Measurements from ENCODE around the gene RPL28. TPM values are rescaled to one million over a fixed set of nuclear protein-coding genes. Genes with fewer than 3 reads are reported as not detected.
A peak's percentile ranks its signal among the peaks of the same experiment; 100 is the strongest.

Gene RPL28
- total and polyA plus RNA-seq, 10 donors = 581 to 4,833 (median 1,526) TPM

DNA sequence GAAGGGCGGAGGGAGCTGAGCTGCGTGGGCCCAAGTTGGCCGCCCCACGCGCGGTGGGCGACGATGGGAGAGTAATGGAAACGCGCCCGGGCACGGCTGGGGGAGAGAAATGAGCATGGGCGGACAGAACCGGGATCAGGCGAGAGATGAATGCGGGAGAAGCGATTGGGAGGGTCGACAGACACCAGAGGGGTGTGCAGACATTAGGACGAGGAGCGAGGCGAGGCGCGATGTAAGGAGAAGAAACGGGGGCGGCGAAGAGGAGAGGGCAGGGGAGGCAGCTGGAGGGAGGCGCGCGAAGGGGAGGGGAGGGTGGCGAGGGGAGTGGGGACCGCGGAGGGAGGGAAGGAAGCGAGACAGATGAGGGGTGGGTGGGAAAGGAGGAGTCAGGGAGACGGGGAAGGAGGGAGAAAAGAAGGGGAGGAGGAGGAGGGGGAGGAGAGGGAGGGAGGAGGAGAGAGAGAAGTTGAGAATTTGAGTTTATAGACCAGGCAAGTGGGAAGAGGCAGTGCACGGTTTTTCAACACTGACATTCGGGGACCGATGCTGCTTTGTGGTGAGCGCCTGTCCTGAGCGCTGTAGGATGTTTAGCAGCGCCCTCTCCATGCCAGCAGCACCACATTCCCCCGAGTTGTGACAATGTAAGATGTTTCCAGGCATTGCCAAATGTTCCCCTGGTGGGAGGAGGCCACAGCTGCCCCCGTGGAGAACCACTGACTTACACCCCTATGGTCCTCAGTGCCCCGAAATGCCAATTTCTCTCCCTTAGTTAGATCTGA lies 57.5 kb downstream of the RPL28 start, which contains the start of gene SHISA7:
TSS of gene SHISA7 (minus strand) at position 256 of the 779 bp plus-strand sequence. CDS start 437 bp downstream, outside the sequence.
- Histone ChIP-seq H3K4me1 (peaks cover 11 to 35% (median 26%) of the 10 kb centered on the region in 6 donors), H3K27me3 (replicated peaks in 1 of 7) (peaks cover 7 to 96% (median 70%) of the 10 kb centered on the region in 7 donors), H3K4me3 (peak within 1 kb of the TSS in 1 of 8 donors; percentile 49), H3K36me3 (no peaks in the 10 kb centered on the region), H3K27ac (no peak within 1 kb of the TSS), H3K9me3 (no peaks in the 10 kb centered on the region)
- WGBS, 5 donors = 1 to 4% (median 3%) methylated on average over 43 of the region's 43 CpGs
- DNase-seq = no peak
- intact Hi-C loops (cut with DNase I; ENCODE audit: low total_unique reads) = no loop called here
- TF ChIP-seq POLR2AphosphoS5 (IDR thresholded peaks at IDR 0.05) (no peak), CTCF (IDR thresholded peaks at IDR 0.05 in 8 of 11, conservative IDR thresholded peaks at IDR 0.05 in 3 of 11) (no peak)

GRCh38 chr19:55443824-55444480 lies 58.2 kb downstream of the RPL28 start:
- Histone ChIP-seq H3K4me1 (peaks cover 11 to 35% (median 26%) of the 10 kb centered on the region in 6 donors), H3K9me3 (no peaks in the 10 kb centered on the region)
- WGBS, 5 donors = 27 to 42% (median 38%) methylated on average over 16 to 18 of the region's 18 CpGs

GRCh38 chr19:55444646-55445045 lies 58.9 kb downstream of the RPL28 start:
- H3K4me3 ChIP-seq = no peak overlapping the region
- no peaks in the 10 kb centered on the region for H3K9me3 ChIP-seq
- WGBS, 5 donors = 47 to 50% (median 49%) methylated on average over 11 of the region's 11 CpGs
- TF ChIP-seq POLR2A (IDR thresholded peaks at IDR 0.05) = no peak
- TF ChIP-seq CTCF (IDR thresholded peaks at IDR 0.05 in 8 of 11, conservative IDR thresholded peaks at IDR 0.05 in 3 of 11) = no peak
- no peak for TF ChIP-seq POLR2AphosphoS5 (IDR thresholded peaks at IDR 0.05)
- peaks cover 11 to 35% (median 26%) of the 10 kb centered on the region in 6 donors for H3K4me1 ChIP-seq
- no peak for DNase-seq
- no peaks in the 10 kb centered on the region for H3K36me3 ChIP-seq
- peaks cover 7 to 89% (median 61%) of the 10 kb centered on the region in 7 donors for H3K27me3 ChIP-seq (replicated peaks in 1 of 7)
- H3K27ac ChIP-seq = no peak overlapping the region
- intact Hi-C loops (cut with DNase I; ENCODE audit: low total_unique reads) = no loop called here

More at GRCh38 chr19:55443824-55444480, 58.2 kb downstream of the RPL28 start:
- DNase-seq = no peak
- intact Hi-C loops (cut with DNase I; ENCODE audit: low total_unique reads) = no loop called here
- TF ChIP-seq POLR2AphosphoS5 (IDR thresholded peaks at IDR 0.05) (no peak), POLR2A (IDR thresholded peaks at IDR 0.05) (no peak), CTCF (IDR thresholded peaks at IDR 0.05 in 8 of 11, conservative IDR thresholded peaks at IDR 0.05 in 3 of 11) (no peak)
- no peaks in the 10 kb centered on the region for H3K36me3 ChIP-seq
- no peak overlapping the region for H3K27ac ChIP-seq
- peaks cover 7 to 89% (median 63%) of the 10 kb centered on the region in 7 donors for H3K27me3 ChIP-seq (replicated peaks in 1 of 7)
- no peak overlapping the region for H3K4me3 ChIP-seq

- H3K36me3 ChIP-seq = no peaks in the 10 kb centered on the region
- H3K4me3 ChIP-seq = no peak overlapping the region
- H3K4me1 ChIP-seq = peaks cover 8 to 26% (median 17%) of the 10 kb centered on the region in 6 donors
- H3K9me3 ChIP-seq = no peaks in the 10 kb centered on the region
- WGBS, 5 donors = 52 to 74% (median 58%) methylated on average over 8 of the region's 8 CpGs
- TF ChIP-seq POLR2A (IDR thresholded peaks at IDR 0.05) (no peak), CTCF (IDR thresholded peaks at IDR 0.05 in 8 of 11, conservative IDR thresholded peaks at IDR 0.05 in 3 of 11) (no peak), POLR2AphosphoS5 (IDR thresholded peaks at IDR 0.05) (no peak)
- H3K27ac ChIP-seq = no peak overlapping the region
- DNase-seq = no peak
- intact Hi-C loops (cut with DNase I; ENCODE audit: low total_unique reads) = no loop called here
- H3K27me3 ChIP-seq (replicated peaks in 1 of 7) = peaks cover 3 to 87% (median 52%) of the 10 kb centered on the region in 7 donors
Observed at GRCh38 chr19:55446060-55446459, 60.3 kb downstream of the RPL28 start.

All from spleen (tissue), 11 donors.